ENCODE results near the gene LRRN4.

DNA sequence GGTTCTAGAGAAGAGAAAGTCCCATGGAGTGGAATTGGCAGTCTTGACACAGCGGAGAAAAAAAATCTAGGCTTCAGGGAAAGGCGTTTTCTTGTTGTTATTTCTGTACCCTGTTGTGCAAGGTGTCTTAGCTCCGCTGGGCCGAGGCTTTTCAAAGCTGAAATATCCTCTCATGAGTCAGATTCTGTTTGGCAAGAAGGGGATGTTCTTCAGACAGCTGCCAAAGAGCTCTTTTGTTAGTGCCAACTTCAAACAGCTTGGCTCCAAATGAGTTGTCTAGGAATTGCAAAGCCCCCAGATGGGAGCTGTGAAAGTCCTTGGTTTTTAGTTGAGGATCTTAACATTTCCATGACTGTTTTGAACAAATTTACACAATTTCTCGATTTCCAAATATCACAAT, 45.6 kb downstream of the LRRN4 start:
- TF ChIP-seq, protein P1, sequence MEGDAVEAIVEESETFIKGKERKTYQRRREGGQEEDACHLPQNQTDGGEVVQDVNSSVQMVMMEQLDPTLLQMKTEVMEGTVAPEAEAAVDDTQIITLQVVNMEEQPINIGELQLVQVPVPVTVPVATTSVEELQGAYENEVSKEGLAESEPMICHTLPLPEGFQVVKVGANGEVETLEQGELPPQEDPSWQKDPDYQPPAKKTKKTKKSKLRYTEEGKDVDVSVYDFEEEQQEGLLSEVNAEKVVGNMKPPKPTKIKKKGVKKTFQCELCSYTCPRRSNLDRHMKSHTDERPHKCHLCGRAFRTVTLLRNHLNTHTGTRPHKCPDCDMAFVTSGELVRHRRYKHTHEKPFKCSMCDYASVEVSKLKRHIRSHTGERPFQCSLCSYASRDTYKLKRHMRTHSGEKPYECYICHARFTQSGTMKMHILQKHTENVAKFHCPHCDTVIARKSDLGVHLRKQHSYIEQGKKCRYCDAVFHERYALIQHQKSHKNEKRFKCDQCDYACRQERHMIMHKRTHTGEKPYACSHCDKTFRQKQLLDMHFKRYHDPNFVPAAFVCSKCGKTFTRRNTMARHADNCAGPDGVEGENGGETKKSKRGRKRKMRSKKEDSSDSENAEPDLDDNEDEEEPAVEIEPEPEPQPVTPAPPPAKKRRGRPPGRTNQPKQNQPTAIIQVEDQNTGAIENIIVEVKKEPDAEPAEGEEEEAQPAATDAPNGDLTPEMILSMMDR (IDR thresholded peaks at IDR 0.05 in 2 of 3, conservative IDR thresholded peaks at IDR 0.05 in 1 of 3; ENCODE audit: insufficient read depth in 2 of 3, low read depth in 1 of 3, low read length in 3 of 3) = no peak
- TF ChIP-seq, protein P2, sequence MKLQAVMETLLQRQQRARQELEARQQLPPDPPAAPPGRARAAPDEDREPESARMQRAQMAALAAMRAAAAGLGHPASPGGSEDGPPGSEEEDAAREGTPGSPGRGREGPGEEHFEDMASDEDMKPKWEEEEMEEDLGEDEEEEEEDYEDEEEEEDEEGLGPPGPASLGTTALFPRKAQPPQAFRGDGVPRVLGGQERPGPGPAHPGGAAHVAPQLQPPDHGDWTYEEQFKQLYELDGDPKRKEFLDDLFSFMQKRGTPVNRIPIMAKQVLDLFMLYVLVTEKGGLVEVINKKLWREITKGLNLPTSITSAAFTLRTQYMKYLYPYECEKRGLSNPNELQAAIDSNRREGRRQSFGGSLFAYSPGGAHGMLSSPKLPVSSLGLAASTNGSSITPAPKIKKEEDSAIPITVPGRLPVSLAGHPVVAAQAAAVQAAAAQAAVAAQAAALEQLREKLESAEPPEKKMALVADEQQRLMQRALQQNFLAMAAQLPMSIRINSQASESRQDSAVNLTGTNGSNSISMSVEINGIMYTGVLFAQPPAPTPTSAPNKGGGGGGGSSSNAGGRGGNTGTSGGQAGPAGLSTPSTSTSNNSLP (IDR thresholded peaks at IDR 0.05; ENCODE audit: borderline replicate concordance, low read depth, low read length) = no peak
- TF ChIP-seq, protein P3, sequence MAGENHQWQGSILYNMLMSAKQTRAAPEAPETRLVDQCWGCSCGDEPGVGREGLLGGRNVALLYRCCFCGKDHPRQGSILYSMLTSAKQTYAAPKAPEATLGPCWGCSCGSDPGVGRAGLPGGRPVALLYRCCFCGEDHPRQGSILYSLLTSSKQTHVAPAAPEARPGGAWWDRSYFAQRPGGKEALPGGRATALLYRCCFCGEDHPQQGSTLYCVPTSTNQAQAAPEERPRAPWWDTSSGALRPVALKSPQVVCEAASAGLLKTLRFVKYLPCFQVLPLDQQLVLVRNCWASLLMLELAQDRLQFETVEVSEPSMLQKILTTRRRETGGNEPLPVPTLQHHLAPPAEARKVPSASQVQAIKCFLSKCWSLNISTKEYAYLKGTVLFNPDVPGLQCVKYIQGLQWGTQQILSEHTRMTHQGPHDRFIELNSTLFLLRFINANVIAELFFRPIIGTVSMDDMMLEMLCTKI (IDR thresholded peaks at IDR 0.05; ENCODE audit: partially characterized antibody) = no peak
- TF ChIP-seq ZNF354B (CRISPR knock-in tag; IDR thresholded peaks at IDR 0.05) = no peak
- no peak for TF ChIP-seq YY1 (IDR thresholded peaks at IDR 0.05; ENCODE audit: borderline replicate concordance in 1 of 3, control insufficient read depth in 1 of 3, extremely low read depth in 1 of 3, insufficient read depth in 3 of 3, insufficient read length in 1 of 3, insufficient replicate concordance in 2 of 3, low read depth in 1 of 3, low read length in 2 of 3)
- no peak for TF ChIP-seq MYBL2 (IDR thresholded peaks at IDR 0.05; ENCODE audit: low read depth)
- no peak for TF ChIP-seq MYBL2 (CRISPR knock-in tag; IDR thresholded peaks at IDR 0.05; ENCODE audit: borderline replicate concordance)
- no peak for TF ChIP-seq NR2C1 (IDR thresholded peaks at IDR 0.05)
- TF ChIP-seq NR2C1 (tag; IDR thresholded peaks at IDR 0.05) = no peak
- TF ChIP-seq NUFIP1 (IDR thresholded peaks at IDR 0.05; ENCODE audit: partially characterized antibody) = no peak
- no peak for TF ChIP-seq ELF4 (CRISPR knock-in tag; IDR thresholded peaks at IDR 0.05)
- no peak for TF ChIP-seq CREB1 (IDR thresholded peaks at IDR 0.05)
- TF ChIP-seq CREB1 (CRISPR knock-in tag; IDR thresholded peaks at IDR 0.05) = no peak
- TF ChIP-seq EZH2 (IDR thresholded peaks at IDR 0.05; ENCODE audit: borderline replicate concordance, low read depth, low read length) = no peak
- no peak for TF ChIP-seq NONO (IDR thresholded peaks at IDR 0.05; ENCODE audit: low read depth in 2 of 2, low read length in 1 of 2)
- no peak for TF ChIP-seq ZNF274 (IDR thresholded peaks at IDR 0.05; ENCODE audit: borderline replicate concordance, low read depth, low read length)
